ENCODE data around the gene DHRS1.

The DHRS1 gene

DNA sequence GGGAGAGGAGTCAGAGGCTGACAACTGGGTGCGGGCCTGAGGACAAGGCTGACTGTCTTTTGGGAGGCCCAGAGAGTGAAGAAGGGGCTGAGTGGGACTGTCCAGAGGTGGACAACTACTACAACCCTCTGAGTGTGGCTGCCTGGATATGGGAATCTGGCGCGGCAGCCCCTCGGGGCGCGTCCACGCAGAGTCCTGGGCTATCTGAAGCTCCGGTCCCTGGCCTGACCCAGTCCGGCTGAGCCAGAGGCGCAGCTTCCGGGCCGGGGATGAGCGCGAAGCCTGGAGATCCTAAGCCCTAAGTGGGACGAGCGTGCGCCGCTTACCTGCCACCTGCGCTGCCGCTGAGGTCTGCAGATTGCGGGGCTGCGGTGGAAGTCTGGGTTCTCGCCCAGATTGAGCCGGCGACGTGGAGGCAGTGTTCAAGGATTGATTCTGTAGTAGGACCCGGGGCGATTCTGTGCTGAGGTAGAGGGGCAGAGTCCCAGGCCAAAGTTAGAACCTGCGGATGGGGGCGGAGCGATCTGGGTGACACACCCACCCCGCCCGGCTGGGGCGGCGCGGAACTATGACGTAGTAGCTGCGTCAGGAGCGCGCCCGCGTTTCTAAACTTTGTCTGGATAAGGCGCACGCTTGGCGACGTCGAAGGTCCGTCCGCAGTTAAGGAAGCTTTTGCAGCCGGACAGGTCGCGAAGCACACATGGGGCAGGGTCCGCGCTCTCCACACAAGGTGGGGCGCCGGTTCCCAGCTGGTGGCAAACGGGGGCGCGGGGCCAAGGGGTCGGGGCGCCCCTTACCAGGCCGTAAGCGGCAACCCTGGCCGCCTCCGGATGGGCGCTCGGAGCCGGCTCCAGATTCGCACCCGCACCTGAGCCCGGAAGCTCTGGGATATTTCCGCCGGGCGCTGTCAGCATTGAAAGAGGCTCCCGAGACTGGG is at the start of gene DHRS1, which contains the start of gene NOP9:
DHRS1 (minus strand) TSS at position 526 of the 937 bp plus-strand sequence. CDS start 674 bp downstream, outside the sequence.
NOP9 (plus strand) TSS at position 596 of the 937 bp plus-strand sequence; CDS start at position 701, 105 bp downstream.
- DNase-seq (ENCODE audit: low read depth in 1 of 2, low spot score in 1 of 2), result peak; percentile 81 to 92

DNA sequence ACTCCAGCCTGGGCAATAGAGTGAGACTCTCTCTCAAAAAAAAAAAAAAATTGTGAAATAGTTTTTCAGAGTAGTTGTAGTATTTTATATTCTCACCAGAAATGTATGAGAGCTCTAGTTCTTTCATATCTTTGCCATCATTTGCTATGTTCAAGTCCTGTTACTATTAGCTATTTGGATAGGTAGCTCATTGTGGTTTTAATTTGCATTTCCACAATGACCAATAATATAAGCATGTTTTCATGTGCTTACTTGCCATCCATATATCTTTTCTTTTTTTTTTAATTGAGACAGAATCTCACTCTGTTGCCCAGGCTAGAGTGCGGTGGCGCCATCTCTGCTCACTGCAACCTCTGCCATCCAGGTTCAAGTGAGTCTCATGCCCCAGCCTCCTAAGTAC is 48.6 kb upstream of the DHRS1 start:
- no peak for DNase-seq (ENCODE audit: low read depth in 1 of 2, low spot score in 1 of 2)

DNA sequence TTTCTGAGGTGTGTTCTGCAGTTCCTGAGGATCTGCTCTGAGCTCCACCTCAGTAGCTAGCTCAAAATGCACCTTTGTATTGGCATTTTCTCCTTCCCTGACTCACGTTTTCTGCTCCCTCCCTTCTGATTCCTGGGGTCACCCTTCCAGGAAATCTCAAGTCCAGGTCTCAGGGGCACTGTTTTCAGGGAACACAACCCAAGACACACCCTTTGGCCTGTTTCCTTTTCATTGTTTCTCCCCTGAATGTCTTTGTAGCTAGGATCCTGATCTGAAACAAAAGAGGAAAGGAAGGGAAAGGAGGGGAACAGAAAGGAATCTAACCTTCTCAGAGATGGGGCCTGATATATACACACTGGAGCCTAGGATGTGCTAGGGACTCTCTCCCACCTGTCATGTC is 47.6 kb upstream of the DHRS1 start:
- no peak for DNase-seq (ENCODE audit: low read depth in 1 of 2, low spot score in 1 of 2)

DNA sequence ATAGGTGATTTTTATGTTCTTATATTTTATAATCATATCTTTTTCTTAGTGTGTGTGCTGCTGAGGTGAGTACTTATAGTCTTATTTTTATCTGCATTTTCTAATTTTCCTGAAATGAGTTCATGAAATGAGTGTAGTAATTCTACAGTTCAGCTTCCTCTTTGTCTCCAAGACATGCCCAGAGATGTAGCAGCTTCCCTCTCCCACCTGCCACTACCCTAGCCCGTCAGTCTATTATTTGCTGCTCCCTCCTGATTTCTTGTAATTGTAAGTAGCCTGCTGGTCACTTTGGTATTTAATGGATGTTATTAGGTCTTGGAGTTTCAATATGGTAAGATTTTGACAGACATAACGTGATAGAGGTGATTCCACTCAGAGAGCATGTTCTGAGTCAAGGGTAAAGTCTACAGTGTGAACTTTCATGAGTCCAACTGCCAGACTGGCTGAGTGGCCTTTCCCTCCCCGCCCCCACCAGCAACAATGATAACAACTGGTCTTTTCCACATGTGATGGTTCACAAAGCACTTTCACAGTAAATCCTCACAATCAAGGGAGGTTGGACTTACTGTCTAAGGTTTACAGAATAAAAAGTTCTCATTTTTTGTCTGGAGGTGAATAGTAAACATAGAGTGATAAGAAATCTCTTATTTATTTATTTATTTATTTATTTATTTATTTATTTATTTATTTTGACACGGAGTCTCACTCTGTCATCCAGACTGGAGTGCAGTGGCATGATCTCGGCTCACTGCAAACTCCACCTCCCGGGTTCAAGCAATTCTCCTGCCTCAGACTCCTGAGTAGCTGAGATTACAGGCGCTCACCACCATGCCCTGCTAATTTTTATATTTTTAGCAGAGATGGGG is 44.4 kb upstream of the DHRS1 start:
- no peak for DNase-seq (ENCODE audit: low read depth in 1 of 2, low spot score in 1 of 2)

DNA sequence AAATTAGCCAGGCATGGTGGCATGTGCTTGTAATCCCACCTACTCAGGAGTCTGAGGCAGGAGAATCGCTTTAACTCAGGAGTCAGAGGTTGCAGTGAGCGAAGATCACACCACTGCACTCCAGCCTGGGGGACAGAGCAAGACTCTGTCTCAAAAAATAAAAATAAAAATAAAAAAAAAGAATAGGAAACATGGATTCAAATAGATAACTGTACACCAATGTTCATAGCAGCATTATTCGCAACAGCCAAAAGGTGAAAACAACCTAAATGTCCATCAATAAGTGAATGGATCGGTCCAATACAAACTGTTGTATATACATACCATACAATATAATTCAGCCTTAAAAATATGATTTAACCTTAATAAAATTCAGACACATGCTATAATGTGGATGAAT is 43.3 kb upstream of the DHRS1 start:
- DNase-seq (ENCODE audit: low read depth in 1 of 2, low spot score in 1 of 2), result no peak

DNA sequence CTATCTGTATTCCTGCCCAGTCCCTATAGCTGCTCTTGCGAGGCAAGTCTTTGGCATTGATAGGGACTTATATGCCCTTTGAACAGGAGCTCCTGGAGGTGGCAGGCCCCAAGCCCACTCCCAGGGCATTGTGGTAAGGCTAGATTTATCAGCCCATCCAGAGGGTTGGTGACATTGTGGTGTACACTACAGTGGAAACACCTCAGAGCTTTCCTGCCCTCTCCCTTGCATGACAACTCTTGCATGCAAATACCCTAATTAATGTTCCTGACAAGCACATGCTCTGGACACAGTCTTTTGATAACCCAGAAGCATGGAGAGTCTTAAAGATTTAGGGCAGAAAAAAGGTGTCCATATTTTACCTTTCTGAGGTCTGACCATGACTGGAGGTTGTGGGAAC is 41.0 kb upstream of the DHRS1 start:
- no peak for DNase-seq (ENCODE audit: low read depth in 1 of 2, low spot score in 1 of 2)

DNA sequence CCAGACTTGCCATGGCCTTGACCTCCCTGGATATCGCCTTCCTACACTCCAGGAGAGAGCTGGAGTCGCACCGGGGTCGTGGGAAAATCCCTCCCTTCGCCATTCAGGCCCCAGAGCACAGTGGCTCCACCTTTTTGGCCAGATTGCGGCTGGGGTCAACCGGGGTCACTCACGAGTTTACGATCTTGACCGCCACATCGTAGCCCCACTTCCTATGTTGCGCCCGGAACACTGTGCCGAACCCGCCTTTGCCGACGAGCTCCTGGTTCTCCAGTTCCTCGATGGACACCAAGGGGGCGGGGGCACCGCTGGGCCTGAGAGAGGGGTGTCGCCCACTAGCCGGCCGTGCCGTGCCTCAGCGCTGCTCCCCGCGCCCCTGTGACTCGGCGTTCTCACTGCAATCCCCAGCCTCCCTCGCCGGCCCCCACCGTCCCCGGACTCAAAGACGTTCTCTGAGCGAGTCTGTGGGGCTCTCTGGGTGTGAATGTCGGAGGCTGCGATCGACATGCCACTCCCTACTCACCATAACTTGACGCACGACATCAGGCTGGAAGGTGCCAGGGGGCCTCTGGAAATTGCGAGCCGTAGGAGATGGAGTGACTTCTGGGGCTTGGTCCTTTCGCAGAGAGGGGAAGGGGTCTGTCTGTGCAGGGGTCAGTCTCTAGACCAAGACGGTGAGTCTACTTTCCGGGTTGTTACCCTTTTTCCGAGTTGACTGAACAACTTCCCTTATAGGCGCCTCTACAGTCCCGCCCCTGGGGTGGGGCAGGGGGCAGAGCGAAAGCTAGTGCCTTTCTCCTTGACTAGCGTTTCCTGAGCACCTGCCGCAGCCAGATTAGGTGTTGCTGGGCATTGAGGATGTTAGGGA is 39.9 kb upstream of the DHRS1 start, which contains the start of gene RIPK3:
RIPK3 (minus strand) TSS at position 708 of the 868 bp plus-strand sequence; CDS start at position 543, 165 bp downstream.
- DNase-seq (ENCODE audit: low read depth in 1 of 2, low spot score in 1 of 2), result peak; percentile 40 to 64

- DNase-seq (ENCODE audit: low read depth in 1 of 2, low spot score in 1 of 2), result no peak
These were observed 39.3 kb upstream of the DHRS1 start for GRCh38 chr14:24338843-24339242.

GRCh38 chr14:24337824-24338175 is 38.2 kb upstream of the DHRS1 start:
- no peak for DNase-seq (ENCODE audit: low read depth in 1 of 2, low spot score in 1 of 2)

- no peak for DNase-seq (ENCODE audit: low read depth in 1 of 2, low spot score in 1 of 2)
These were observed 37.7 kb upstream of the DHRS1 start for GRCh38 chr14:24337144-24337823.

DNA sequence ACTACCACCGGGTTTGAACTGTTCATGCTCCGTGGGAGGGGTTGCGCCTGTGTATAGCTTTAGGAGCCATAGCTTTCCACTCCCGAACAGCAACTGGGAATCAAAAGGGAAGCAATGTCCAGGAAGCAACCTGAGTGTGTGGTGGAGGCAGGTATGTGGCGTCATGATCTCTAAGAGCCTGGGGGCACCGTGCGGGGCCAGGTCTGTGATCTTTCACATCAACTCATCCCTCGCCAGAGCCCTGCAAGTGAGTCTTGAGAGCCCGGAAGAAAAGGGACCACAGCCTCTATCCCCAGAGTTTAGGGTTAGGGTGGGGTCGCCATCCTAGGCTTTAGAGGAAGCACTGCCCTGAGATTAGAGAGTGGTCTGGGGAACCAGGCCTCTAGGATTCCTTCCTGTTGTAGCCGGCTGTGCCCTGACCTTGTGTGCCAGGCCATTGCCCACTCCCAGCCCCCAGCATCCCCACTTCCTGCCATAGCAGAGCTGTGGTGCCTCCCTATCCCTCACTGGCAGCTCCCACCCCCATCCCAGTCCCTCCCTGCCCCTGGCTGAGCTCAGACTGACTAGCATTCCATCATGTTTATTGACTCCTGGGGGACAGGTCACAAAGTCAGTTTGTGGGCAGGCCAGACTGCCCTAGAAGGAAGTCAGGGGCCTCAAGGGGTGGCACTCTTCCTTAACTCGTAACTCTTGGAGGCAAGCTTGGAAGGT is 36.0 kb upstream of the DHRS1 start:
- no peak for DNase-seq (ENCODE audit: low read depth in 1 of 2, low spot score in 1 of 2)

DNA sequence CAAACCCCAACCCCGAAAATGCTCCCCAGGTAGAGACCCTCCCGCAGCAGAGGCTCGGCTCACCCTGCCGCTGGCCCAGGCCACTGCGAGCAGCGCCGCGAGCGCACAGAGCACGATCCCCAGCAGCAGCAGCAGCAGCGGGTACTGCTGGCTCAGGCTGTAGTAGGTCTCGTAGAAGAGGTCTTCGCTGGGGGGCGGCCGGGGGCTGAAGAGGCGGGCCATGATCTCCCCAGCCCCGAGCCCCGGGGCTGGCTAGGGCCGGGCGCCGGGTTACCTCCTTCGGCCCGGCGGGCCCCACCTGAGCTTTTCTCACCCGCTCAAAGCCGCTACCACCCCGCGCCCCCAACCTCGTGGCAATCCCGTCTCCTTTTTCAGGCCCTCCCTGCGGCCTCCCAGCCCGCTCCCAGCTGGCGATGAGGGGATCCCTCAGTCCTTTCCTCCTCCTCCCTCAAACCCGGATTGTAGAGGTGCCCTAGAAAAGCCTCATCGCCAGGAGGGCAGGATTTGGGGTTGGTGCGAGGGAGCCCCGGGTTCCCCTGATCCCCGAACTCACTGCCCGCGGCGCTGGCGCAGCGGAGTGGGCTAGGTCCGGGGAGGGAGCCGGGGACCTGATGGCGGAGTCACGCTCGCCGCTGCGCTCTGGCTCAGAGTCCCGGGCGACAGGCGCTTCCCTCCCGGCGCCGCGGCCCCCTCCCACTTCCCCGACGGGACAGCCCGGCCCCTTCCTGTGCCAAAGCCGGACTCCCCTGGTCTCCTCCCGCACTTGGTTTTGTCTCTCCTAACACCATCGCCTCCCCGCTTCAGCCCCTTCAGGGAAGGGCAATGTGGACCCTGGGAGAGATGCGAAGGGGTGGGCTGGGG is 35.1 kb upstream of the DHRS1 start, which contains the start of gene ADCY4:
ADCY4 (minus strand) TSS at position 641 of the 861 bp plus-strand sequence; CDS start at position 222, 419 bp downstream.
- DNase-seq (ENCODE audit: low read depth in 1 of 2, low spot score in 1 of 2), result no peak

DNA sequence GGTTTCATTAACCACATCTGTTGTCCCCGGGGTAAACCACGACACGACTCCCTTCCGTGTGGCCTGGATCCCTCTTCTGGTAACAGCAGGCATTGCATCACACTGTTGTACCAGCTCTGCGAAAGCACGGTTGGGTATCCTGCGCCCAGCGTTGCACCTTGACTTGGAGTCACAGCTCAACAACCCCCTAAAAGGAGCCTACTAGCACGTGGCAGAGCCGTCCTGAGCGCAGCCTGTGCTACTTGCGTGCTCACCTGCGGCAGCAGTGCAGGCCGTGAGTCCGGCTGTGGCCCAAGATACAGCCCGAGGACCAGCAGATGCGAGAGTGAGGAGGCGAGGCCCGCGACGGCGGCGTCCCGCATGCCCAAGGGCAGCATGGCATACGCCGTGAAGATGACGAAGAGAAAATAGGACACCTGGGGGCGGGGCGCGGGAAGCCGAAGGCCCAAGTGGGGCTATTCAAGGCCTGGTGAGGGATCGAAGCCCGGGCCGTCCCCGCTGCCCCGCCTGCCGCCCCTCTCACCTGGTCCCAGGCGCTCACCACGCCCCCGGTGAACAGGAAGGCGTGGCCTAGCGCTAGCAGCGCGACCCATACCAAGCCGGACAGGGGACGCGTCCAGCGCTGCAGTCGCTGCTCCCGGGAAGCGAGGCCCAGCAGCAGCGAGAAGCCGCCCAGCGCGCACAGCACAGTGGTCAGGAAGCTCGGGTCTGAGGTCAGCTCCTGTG is 32.9 kb upstream of the DHRS1 start:
- peak; percentile 59 to 71 for DNase-seq (ENCODE audit: low read depth in 1 of 2, low spot score in 1 of 2)

- no peak for DNase-seq (ENCODE audit: low read depth in 1 of 2, low spot score in 1 of 2)
These were observed 32.2 kb upstream of the DHRS1 start for GRCh38 chr14:24331731-24332267.

- no peak for DNase-seq (ENCODE audit: low read depth in 1 of 2, low spot score in 1 of 2)
These were observed 31.5 kb upstream of the DHRS1 start for GRCh38 chr14:24330973-24331674.

- DNase-seq (ENCODE audit: low read depth in 1 of 2, low spot score in 1 of 2), result peak in 1 of 2 donors; percentile 21
These were observed 30.2 kb upstream of the DHRS1 start for GRCh38 chr14:24329736-24330135.
